VCaP (cell line): Measurements from ENCODE around the gene SGSH.

Source experiments
- H3K27ac ChIP-seq: fragments of 450-650 bp; 2 replicates; pipeline ENCODE4 v1.5.1; 2017
- TF ChIP-seq, protein P1 (sequence below): fragments of 450-650 bp; conservative IDR thresholded peaks from 2 replicates; pipeline ENCODE4 v1.5.1; 2017; ENCODE audit warnings: mild to moderate bottlenecking, moderate library complexity

Gene SGSH

DNA sequence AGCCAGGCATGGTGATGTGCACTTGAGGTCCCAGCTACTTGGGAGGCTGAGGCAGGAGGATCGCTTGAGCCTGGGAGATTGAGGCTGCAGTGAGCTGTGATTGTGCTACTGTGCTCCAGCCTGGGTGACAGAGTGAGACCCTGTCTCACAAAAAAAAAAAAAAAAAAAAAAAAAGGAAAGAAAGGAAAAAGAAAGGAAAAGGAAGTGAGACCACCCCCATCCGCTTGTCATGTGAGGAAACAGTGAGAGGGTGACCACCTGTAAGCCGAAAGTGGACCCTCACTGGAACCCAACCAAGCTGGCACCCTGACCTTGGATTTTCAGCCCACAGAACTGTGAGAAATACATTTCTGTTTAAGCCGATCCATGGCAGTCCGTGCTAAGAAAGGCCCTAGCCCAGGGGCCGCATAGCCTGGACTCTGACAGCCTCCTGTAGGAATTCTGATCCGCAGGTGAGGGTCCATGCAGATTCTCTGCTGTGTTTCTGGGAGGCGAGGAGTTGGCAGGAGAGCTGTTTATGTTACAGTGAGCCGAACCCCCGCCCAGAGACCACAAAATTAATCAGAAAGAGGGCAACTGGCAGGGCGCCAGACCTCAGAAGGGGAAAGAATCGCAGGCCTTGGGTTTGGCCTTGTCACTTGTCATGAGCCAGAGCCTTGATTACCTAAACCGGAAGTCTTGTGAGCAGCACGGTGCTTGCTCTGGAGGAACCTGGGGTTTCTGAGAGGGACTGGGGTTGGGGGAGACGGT is 945 bp downstream of the SGSH start:
- peak overlapping the region; percentile 95 for H3K27ac ChIP-seq
- TF ChIP-seq, protein P1, sequence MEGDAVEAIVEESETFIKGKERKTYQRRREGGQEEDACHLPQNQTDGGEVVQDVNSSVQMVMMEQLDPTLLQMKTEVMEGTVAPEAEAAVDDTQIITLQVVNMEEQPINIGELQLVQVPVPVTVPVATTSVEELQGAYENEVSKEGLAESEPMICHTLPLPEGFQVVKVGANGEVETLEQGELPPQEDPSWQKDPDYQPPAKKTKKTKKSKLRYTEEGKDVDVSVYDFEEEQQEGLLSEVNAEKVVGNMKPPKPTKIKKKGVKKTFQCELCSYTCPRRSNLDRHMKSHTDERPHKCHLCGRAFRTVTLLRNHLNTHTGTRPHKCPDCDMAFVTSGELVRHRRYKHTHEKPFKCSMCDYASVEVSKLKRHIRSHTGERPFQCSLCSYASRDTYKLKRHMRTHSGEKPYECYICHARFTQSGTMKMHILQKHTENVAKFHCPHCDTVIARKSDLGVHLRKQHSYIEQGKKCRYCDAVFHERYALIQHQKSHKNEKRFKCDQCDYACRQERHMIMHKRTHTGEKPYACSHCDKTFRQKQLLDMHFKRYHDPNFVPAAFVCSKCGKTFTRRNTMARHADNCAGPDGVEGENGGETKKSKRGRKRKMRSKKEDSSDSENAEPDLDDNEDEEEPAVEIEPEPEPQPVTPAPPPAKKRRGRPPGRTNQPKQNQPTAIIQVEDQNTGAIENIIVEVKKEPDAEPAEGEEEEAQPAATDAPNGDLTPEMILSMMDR, result no peak

DNA sequence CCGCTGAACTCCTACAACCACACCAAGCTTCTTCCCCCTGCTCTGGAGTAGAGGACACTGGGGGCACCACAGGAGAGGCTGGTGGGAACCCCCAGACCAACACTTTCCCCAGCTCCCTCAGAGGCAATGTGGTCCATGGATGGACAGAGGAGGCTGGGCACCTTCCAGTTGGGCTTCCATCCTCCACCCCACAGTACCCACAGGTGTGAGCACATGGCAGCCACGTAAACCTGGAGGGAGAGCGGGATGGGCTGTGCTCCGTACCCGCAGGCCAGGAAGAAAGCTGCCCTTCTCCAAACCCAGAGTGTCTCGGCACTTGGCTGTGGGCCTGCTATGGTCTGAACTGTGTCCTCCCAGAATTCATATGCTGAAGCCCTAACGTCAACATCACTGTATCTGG is 1.7 kb downstream of the SGSH start:
- TF ChIP-seq, protein P1, result no peak

GRCh38 chr17:80217703-80218362 is 2.3 kb downstream of the SGSH start:
- TF ChIP-seq, protein P1, result no peak
- H3K27ac ChIP-seq, result no peak overlapping the region

More for the DNA sequence above, 1.7 kb downstream of the SGSH start:
- peak overlapping the region; percentile 95 for H3K27ac ChIP-seq

- H3K27ac ChIP-seq, result no peak overlapping the region
- TF ChIP-seq, protein P1, result no peak
Measured at GRCh38 chr17:80216473-80217456, 3.4 kb downstream of the SGSH start.

GRCh38 chr17:80214878-80215210 is 5.3 kb downstream of the SGSH start:
- TF ChIP-seq, protein P1, result no peak
- no peak overlapping the region for H3K27ac ChIP-seq

DNA sequence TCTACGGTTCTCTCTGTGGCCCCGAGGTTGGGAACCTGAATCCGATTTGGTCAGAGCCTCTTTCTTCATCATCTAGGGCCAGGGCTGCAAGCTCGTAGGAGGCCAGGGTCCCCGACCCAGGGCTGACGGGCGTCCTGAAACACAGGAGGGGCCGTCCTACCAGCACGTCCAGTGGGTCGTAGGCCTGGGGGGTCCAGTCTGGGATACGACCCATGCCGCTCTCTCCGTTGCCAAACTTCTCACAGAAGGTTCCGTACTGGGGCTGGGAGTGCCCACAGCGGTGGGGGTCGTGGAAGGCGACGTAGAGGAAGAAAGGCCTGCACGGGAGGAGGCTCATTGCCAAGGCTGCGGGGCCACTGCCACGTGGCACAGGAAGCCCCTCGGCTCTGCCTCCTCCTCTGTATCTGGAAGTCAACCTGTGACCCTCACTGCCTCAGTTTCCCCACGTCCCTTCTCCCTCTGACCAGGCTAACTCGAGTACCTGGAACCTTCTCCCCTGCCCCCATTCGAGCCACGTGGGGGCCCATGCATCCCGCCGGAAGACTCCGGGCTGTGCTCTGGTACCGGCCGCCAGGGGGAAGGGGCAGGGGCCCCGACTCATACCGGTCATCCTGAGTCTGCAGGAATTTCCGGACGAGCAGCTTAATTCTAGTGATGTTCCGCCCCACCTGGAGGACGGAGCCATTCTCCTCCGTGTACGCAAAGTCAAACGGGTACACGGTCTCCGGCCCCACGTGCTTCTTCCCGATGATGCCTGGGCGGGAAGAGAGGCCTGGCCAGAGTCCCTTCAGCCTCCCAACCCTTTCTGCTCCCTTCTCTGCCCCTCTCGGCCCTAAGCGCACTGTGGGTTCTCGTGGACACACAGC is 5.9 kb downstream of the SGSH start:
- TF ChIP-seq, protein P1, result no peak
- H3K27ac ChIP-seq, result no peak overlapping the region
